ENCODE measurements around the gene CHST10. TPM values are rescaled to one million over a fixed set of nuclear protein-coding genes. Genes with fewer than 3 reads are reported as not detected.
"Not testable (repeated sequence)": the region's sequence is repeated elsewhere in the genome, so short reads cannot be mapped to it uniquely, and the experiment has no call there.

CHST10 gene
- total RNA-seq, 1 donor from 2014 or later = 4.5 TPM

DNA sequence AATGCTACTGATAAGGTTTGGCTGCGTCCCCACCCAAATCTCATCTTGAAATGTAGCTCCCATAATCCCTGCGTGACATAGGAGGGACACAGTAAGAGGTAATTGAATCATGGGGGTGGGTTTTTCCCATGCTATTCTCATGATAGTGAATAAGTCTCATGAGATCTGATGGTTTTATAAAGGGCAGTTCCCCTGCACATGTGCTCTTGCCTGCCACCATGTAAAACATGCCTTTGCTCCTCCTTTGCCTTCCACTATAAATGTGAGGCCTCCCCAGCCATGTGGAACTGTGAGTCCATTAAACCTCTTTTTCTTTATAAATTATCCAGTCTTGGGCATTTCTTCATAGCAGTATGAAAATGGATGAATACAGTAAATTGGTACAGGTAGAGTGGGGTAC, 75.0 kb downstream of the CHST10 start:
- intact Hi-C loops (cut with micrococcal nuclease) = not testable (repeated sequence)

Other genes starting within 250 kb of the CHST10 start
- gene LONRF2, start 95.2 kb downstream of the CHST10 start, total RNA-seq = 0.16 and 0.27 TPM in 2 replicates
- not detected in 2 replicates for gene NMS, start 52.8 kb upstream of the CHST10 start, total RNA-seq
- 32.8 and 36.7 TPM in 2 replicates for gene PDCL3, start 145.3 kb upstream of the CHST10 start, total RNA-seq

Data from T-helper 2 cell treated with Interferon-gamma antibody and Interleukin-4, amounts not matched to agents 100 ng/mL and 5 ng/mL, for 36 hours (primary cell).